NAMALWA (cell line): ENCODE results near the gene CCL4L2.
"Not testable (repeated sequence)": the region's sequence is repeated elsewhere in the genome, so short reads cannot be mapped to it uniquely, and the experiment has no call there.

Experiments
- DNase-seq: peaks from one replicate; pipeline ENCODE4 v3.0.0-alpha.2; 2015; ENCODE audit warnings: low spot score

The CCL4L2 gene

GRCh38 chr17:36221581-36222100, 10.8 kb downstream of the CCL4L2 start:
- DNase-seq = peak; percentile 16

DNA sequence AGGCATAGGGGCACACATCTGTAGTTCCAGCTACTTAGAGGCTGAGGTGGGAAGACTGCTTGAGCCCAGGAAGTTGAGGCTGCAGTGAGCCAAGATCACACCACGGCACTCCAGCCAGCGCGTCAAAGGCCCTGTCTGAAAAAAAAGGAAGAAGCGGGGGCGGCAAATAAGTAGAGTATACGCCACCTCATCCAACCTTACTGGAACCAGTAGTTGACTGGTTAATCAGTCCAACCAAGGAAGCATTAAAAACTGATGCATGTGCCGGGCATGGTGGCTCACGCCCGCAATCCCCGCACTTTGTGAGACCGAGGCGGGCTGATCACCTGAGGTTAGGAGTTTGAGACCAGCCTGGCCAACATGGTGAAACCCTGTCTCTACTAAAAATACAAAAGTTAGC, 12.1 kb downstream of the CCL4L2 start:
- peak; percentile 1 for DNase-seq

GRCh38 chr17:36229644-36230043, 18.8 kb downstream of the CCL4L2 start:
- not testable (repeated sequence) for DNase-seq

GRCh38 chr17:36242046-36242445, 31.2 kb downstream of the CCL4L2 start:
- DNase-seq = not testable (repeated sequence)
